Rectal smooth muscle tissue (tissue), 1 donor: ENCODE data around the gene ASXL1.
"Not testable (repeated sequence)": the region's sequence is repeated elsewhere in the genome, so short reads cannot be mapped to it uniquely, and the experiment has no call there.

ENCODE experiments used
- H3K27ac ChIP-seq: one replicate; pipeline ENCODE4 v1.7.0; 2013; ENCODE audit warnings: low read depth, low read length, inconsistent platforms
- H3K27me3 ChIP-seq: one replicate; pipeline ENCODE4 v1.7.0; 2013; ENCODE audit warnings: low read length; ENCODE audit not compliant: control insufficient read depth, insufficient read depth
- H3K36me3 ChIP-seq: one replicate; pipeline ENCODE4 v1.7.0; 2013; ENCODE audit warnings: low read length; ENCODE audit not compliant: control insufficient read depth, insufficient read depth
- H3K4me1 ChIP-seq: one replicate; pipeline ENCODE4 v1.7.0; 2013; ENCODE audit warnings: low read length; ENCODE audit not compliant: control insufficient read depth, insufficient read depth
- H3K4me3 ChIP-seq: one replicate; pipeline ENCODE4 v1.7.0; 2013; ENCODE audit warnings: low read length
- H3K9ac ChIP-seq: one replicate; pipeline ENCODE4 v1.7.0; 2013; ENCODE audit warnings: low read length

Gene ASXL1

GRCh38 chr20:32341053-32341452 is 17.1 kb upstream of the ASXL1 start:
- not testable (repeated sequence) for H3K4me1 ChIP-seq, H3K36me3 ChIP-seq, H3K27me3 ChIP-seq

GRCh38 chr20:32343439-32343838 is 14.7 kb upstream of the ASXL1 start:
- no peaks in the 10 kb centered on the region for H3K36me3 ChIP-seq
- no peak overlapping the region for H3K4me3 ChIP-seq
- no peaks in the 10 kb centered on the region for H3K27me3 ChIP-seq
- H3K9ac ChIP-seq, result no peak overlapping the region
- no peak overlapping the region for H3K27ac ChIP-seq
- H3K4me1 ChIP-seq, result no peaks in the 10 kb centered on the region

More at GRCh38 chr20:32341053-32341452, 17.1 kb upstream of the ASXL1 start:
- H3K27ac ChIP-seq, H3K4me3 ChIP-seq, H3K9ac ChIP-seq: not testable (repeated sequence)

GRCh38 chr20:32344835-32345506 is 13.2 kb upstream of the ASXL1 start:
- H3K4me1 ChIP-seq, result no peaks in the 10 kb centered on the region
- no peak overlapping the region for H3K27ac ChIP-seq
- H3K9ac ChIP-seq, result no peak overlapping the region
- H3K4me3 ChIP-seq, result no peak overlapping the region
- no peaks in the 10 kb centered on the region for H3K36me3 ChIP-seq
- H3K27me3 ChIP-seq, result no peaks in the 10 kb centered on the region

- Histone ChIP-seq H3K36me3 (no peaks in the 10 kb centered on the region), H3K9ac (no peak overlapping the region), H3K4me3 (no peak overlapping the region), H3K27me3 (no peaks in the 10 kb centered on the region), H3K27ac (no peak overlapping the region), H3K4me1 (no peaks in the 10 kb centered on the region)
These were observed 9.9 kb upstream of the ASXL1 start for GRCh38 chr20:32348207-32348606.

GRCh38 chr20:32350421-32350820 is 7.7 kb upstream of the ASXL1 start:
- Histone ChIP-seq H3K27me3 (no peaks in the 10 kb centered on the region), H3K27ac (no peak overlapping the region), H3K36me3 (no peaks in the 10 kb centered on the region), H3K9ac (no peak overlapping the region), H3K4me1 (peaks cover 6% of the 10 kb centered on the region), H3K4me3 (no peak overlapping the region)

GRCh38 chr20:32352121-32352720 is 5.9 kb upstream of the ASXL1 start:
- Histone ChIP-seq H3K27me3 (no peaks in the 10 kb centered on the region), H3K4me1 (peaks cover 10% of the 10 kb centered on the region), H3K27ac (no peak overlapping the region), H3K9ac (no peak overlapping the region), H3K36me3 (no peaks in the 10 kb centered on the region), H3K4me3 (no peak overlapping the region)

GRCh38 chr20:32353848-32354496 is 4.2 kb upstream of the ASXL1 start:
- H3K4me1 ChIP-seq, result peaks cover 10% of the 10 kb centered on the region
- H3K27me3 ChIP-seq, result no peaks in the 10 kb centered on the region
- no peak overlapping the region for H3K9ac ChIP-seq
- no peak overlapping the region for H3K27ac ChIP-seq
- no peak overlapping the region for H3K4me3 ChIP-seq
- H3K36me3 ChIP-seq, result no peaks in the 10 kb centered on the region

GRCh38 chr20:32354592-32355416 is 3.3 kb upstream of the ASXL1 start:
- Histone ChIP-seq H3K36me3 (no peaks in the 10 kb centered on the region), H3K27me3 (no peaks in the 10 kb centered on the region), H3K9ac (no peak overlapping the region), H3K4me1 (peaks cover 14% of the 10 kb centered on the region), H3K27ac (peak overlapping the region; percentile 63), H3K4me3 (no peak overlapping the region)

- no peak overlapping the region for H3K9ac ChIP-seq
- no peaks in the 10 kb centered on the region for H3K36me3 ChIP-seq
- no peaks in the 10 kb centered on the region for H3K27me3 ChIP-seq
- H3K27ac ChIP-seq, result peak overlapping the region; percentile 63
- H3K4me1 ChIP-seq, result peaks cover 20% of the 10 kb centered on the region
- H3K4me3 ChIP-seq, result no peak overlapping the region
These were observed 2.7 kb upstream of the ASXL1 start for GRCh38 chr20:32355417-32355841.

GRCh38 chr20:32355907-32356621 is 2.1 kb upstream of the ASXL1 start:
- not testable (repeated sequence) for H3K4me3 ChIP-seq, H3K9ac ChIP-seq, H3K27me3 ChIP-seq, H3K36me3 ChIP-seq
- Histone ChIP-seq H3K4me1 (peaks cover 20% of the 10 kb centered on the region), H3K27ac (peak overlapping the region; percentile 99)

- peak overlapping the region; percentile 90 for H3K4me3 ChIP-seq
- H3K9ac ChIP-seq, result peak overlapping the region; percentile 93
- H3K4me1 ChIP-seq, result peaks cover 20% of the 10 kb centered on the region
- no peaks in the 10 kb centered on the region for H3K27me3 ChIP-seq
- H3K27ac ChIP-seq, result peak overlapping the region; percentile 99
- H3K36me3 ChIP-seq, result no peaks in the 10 kb centered on the region
These were observed 1.3 kb upstream of the ASXL1 start for GRCh38 chr20:32356622-32357374.
